H1 (cell line): ENCODE results near the gene TBC1D22A. TPM values are rescaled to one million over a fixed set of nuclear protein-coding genes. Genes with fewer than 3 reads are reported as not detected.

Experiments used
- CTCF ChIA-PET: fragments of 300-600 bp; sonication (Branson Sonifier 250); formaldehyde crosslinking; loops from one replicate; lab custom pipeline; 2021; ENCODE audit not compliant: partially characterized antibody; lab: Charles Lee
- POLR2A ChIA-PET: fragments of 300-600 bp; sonication (Branson Sonifier 250); formaldehyde crosslinking; loops from one replicate; lab custom pipeline; 2021; ENCODE audit warnings: inconsistent platforms; ENCODE audit not compliant: partially characterized antibody; lab: Charles Lee
- DNase-seq, 2 experiments: peaks; one replicate each; pipeline versions ENCODE4 v3.0.0 to v3.0.0-alpha.2; 2010 to 2022; ENCODE audit warnings: low spot score in 2 of 2, low read depth in 1 of 2, mixed read lengths in 1 of 2
- FAIRE-seq: peaks from 2 replicates; lab custom pipeline; 2011; peaks lifted over from hg19 to GRCh38; lab: Jason Lieb, UNC
- H2AFZ ChIP-seq: 2 replicates; pipeline ENCODE4 v1.8.1; 2012; ENCODE audit warnings: low read length, inconsistent platforms
- H2AK5ac ChIP-seq: 2 replicates; pipeline ENCODE4 v1.6.1; 2013; ENCODE audit warnings: low read depth, low read length
- H2BK120ac ChIP-seq: replicated peaks from 2 replicates; pipeline ENCODE3; 2013; ENCODE audit warnings: low read depth, low read length, inconsistent platforms
- H2BK12ac ChIP-seq: 2 replicates; pipeline ENCODE4 v1.6.1; 2013; ENCODE audit warnings: low read depth, low read length
- H2BK15ac ChIP-seq: 2 replicates; pipeline ENCODE4 v1.6.1; 2013; ENCODE audit warnings: low read length
- H2BK20ac ChIP-seq: 2 replicates; pipeline ENCODE4 v1.6.1; 2013; ENCODE audit warnings: low read length
- H2BK5ac ChIP-seq: 2 replicates; pipeline ENCODE4 v1.6.1; 2013; ENCODE audit warnings: low read depth, low read length
- H3K14ac ChIP-seq: 2 replicates; pipeline ENCODE4 v1.6.1; 2013; ENCODE audit warnings: inconsistent platforms; ENCODE audit not compliant: insufficient read length
- H3K18ac ChIP-seq: 2 replicates; pipeline ENCODE4 v1.6.1; 2013; ENCODE audit warnings: low read length; ENCODE audit errors: extremely low read depth
- H3K23ac ChIP-seq: 2 replicates; pipeline ENCODE4 v1.6.1; 2013; ENCODE audit warnings: inconsistent platforms; ENCODE audit not compliant: insufficient read length
- H3K23me2 ChIP-seq: 2 replicates; pipeline ENCODE4 v1.6.1; 2013; ENCODE audit warnings: low read depth, low read length
- H3K27ac ChIP-seq: 2 replicates; pipeline ENCODE4 v1.6.1; 2011; ENCODE audit warnings: low read depth, low read length, inconsistent platforms
- H3K27me3 ChIP-seq, 4 experiments: replicated peaks in 1 of 4; 1 replicate in 1 of 4; 2 replicates in 3 of 4; pipeline versions ENCODE4 v1.6.1 to v1.8.1; 2011 to 2013; ENCODE audit warnings: low read length in 3 of 4, mild to moderate bottlenecking in 3 of 4, inconsistent platforms in 2 of 4, mixed read lengths in 2 of 4, moderate library complexity in 1 of 4; ENCODE audit not compliant: control insufficient read depth in 3 of 4, insufficient read depth in 3 of 4; ENCODE audit errors: extremely low read depth in 1 of 4
- H3K36me3 ChIP-seq, 4 experiments: 2 replicates each; pipeline versions ENCODE4 v1.6.1 to v1.8.1; 2011 to 2013; ENCODE audit warnings: mild to moderate bottlenecking in 4 of 4, low read length in 3 of 4, moderate library complexity in 2 of 4, control low read depth in 1 of 4, inconsistent platforms in 1 of 4; ENCODE audit not compliant: insufficient read depth in 4 of 4, control insufficient read depth in 2 of 4
- H3K4ac ChIP-seq: replicated peaks from 2 replicates; pipeline ENCODE3; 2013; ENCODE audit warnings: low read length, low read depth, mixed read lengths, inconsistent platforms; ENCODE audit not compliant: insufficient read length
- H3K4me1 ChIP-seq, 4 experiments: replicated peaks in 1 of 4; 1 replicate in 1 of 4; 2 replicates in 3 of 4; pipeline versions ENCODE4 v1.6.1 to v1.8.1; 2011 to 2013; ENCODE audit warnings: low read length in 3 of 4, inconsistent platforms in 2 of 4, mixed read lengths in 1 of 4; ENCODE audit not compliant: insufficient read depth in 4 of 4, control insufficient read depth in 3 of 4
- H3K4me2 ChIP-seq, 2 experiments: 2 replicates each; pipeline versions ENCODE4 v1.6.1 to v1.8.1; 2011 to 2013; ENCODE audit warnings: low read depth in 2 of 2, low read length in 2 of 2, control low read depth in 1 of 2, inconsistent platforms in 1 of 2, mild to moderate bottlenecking in 1 of 2; ENCODE audit not compliant: insufficient read depth in 1 of 2
- H3K4me3 ChIP-seq, 4 experiments: fragments of 200-600, 300-600 bp in 1 of 4; sonication (generic), shearing (Covaris generic), sonication (Bioruptor Twin) in 1 of 4; 2 replicates each; pipeline versions ENCODE4 v1.5.1 to v1.8.1; 2011 to 2016; ENCODE audit warnings: low read length in 4 of 4, low read depth in 3 of 4, control low read depth in 2 of 4, inconsistent platforms in 2 of 4, mild to moderate bottlenecking in 2 of 4, mixed read lengths in 1 of 4, moderate library complexity in 1 of 4; ENCODE audit not compliant: insufficient read depth in 2 of 4; ENCODE audit errors: extremely low read depth in 1 of 4
- H3K56ac ChIP-seq: replicated peaks from 2 replicates; pipeline ENCODE3; 2013; ENCODE audit warnings: low read depth, mild to moderate bottlenecking, mixed read lengths, low read length, inconsistent platforms; ENCODE audit not compliant: insufficient read length
- H3K79me1 ChIP-seq: 2 replicates; pipeline ENCODE4 v1.6.1; 2013; ENCODE audit warnings: low read depth, low read length, control low read depth
- H3K79me2 ChIP-seq, 2 experiments: 2 replicates each; pipeline versions ENCODE4 v1.6.1 to v1.8.1; 2012 to 2013; ENCODE audit warnings: low read length in 2 of 2, mild to moderate bottlenecking in 2 of 2, inconsistent platforms in 1 of 2; ENCODE audit not compliant: insufficient read depth in 2 of 2, control insufficient read depth in 1 of 2
- H3K9ac ChIP-seq, 4 experiments: replicated peaks in 1 of 4; 1 replicate in 1 of 4; 2 replicates in 3 of 4; pipeline versions ENCODE4 v1.6.1 to v1.8.1; 2011 to 2013; ENCODE audit warnings: low read depth in 3 of 4, low read length in 3 of 4, control low read depth in 2 of 4, mild to moderate bottlenecking in 2 of 4, moderate library complexity in 2 of 4, inconsistent platforms in 1 of 4; ENCODE audit errors: extremely low read depth in 1 of 4
- H3K9me3 ChIP-seq, 2 experiments: 2 replicates each; pipeline versions ENCODE4 v1.6.1 to v1.8.1; 2012 to 2013; ENCODE audit warnings: mild to moderate bottlenecking in 2 of 2, moderate library complexity in 2 of 2, control low read depth in 1 of 2, inconsistent platforms in 1 of 2, low read depth in 1 of 2, low read length in 1 of 2, mixed read lengths in 1 of 2; ENCODE audit not compliant: insufficient read depth in 2 of 2
- H4K20me1 ChIP-seq, 2 experiments: replicated peaks in 1 of 2; 2 replicates each; pipeline versions ENCODE3 to v1.8.1; 2011 to 2013; ENCODE audit warnings: inconsistent platforms in 2 of 2, low read length in 2 of 2, mild to moderate bottlenecking in 1 of 2; ENCODE audit not compliant: insufficient read depth in 2 of 2, control insufficient read depth in 1 of 2
- H4K5ac ChIP-seq: 2 replicates; pipeline ENCODE4 v1.6.1; 2013; ENCODE audit warnings: low read length, low read depth, mixed read lengths, inconsistent platforms; ENCODE audit not compliant: insufficient read length
- H4K8ac ChIP-seq: 2 replicates; pipeline ENCODE4 v1.8.0; 2013; ENCODE audit warnings: mild to moderate bottlenecking, moderate library complexity, low read length, inconsistent platforms; ENCODE audit not compliant: insufficient read depth; ENCODE audit errors: extremely low read depth
- H4K91ac ChIP-seq: replicated peaks from 2 replicates; pipeline ENCODE3; 2013; ENCODE audit warnings: low read length, mixed read lengths, inconsistent platforms; ENCODE audit not compliant: insufficient read length
- BCL11A ChIP-seq, 2 experiments: IDR thresholded peaks; one replicate each; pipeline ENCODE4 v1.6.1; 2011; ENCODE audit warnings: low read depth in 2 of 2, low read length in 2 of 2, mild to moderate bottlenecking in 2 of 2
- EZH2 ChIP-seq: fragments of 200-600 bp; sonication (generic); IDR thresholded peaks from 2 replicates; pipeline ENCODE4 v1.7.1; 2012; ENCODE audit warnings: low read depth, mild to moderate bottlenecking, moderate library complexity, low read length, inconsistent platforms; ENCODE audit not compliant: severe bottlenecking
- JUND ChIP-seq: IDR thresholded peaks from 2 replicates; pipeline ENCODE4 v1.6.1; 2011; ENCODE audit warnings: mild to moderate bottlenecking, improper control_type of control experiment, low read length
- SIRT6 ChIP-seq: IDR thresholded peaks from one replicate; pipeline ENCODE4 v1.7.1; 2012; ENCODE audit warnings: low read length, inconsistent platforms
- TAF7 ChIP-seq: optimal IDR thresholded peaks from 2 replicates; pipeline ENCODE3; 2011; ENCODE audit warnings: low read depth, mild to moderate bottlenecking, inconsistent platforms, low read length, moderate library complexity, borderline replicate concordance
- WGBS, 2 experiments: shearing (Covaris generic) in 1 of 2; methylation state at CpG; one replicate each; pipeline versions ENCODE4 v1.1.6 to v1.1.7; 2013 to 2015; ENCODE audit warnings: low lambda C conversion rate in 2 of 2, mixed read lengths in 2 of 2, inconsistent platforms in 1 of 2, low coverage in 1 of 2, missing lambda C conversion rate in 1 of 2; ENCODE audit not compliant: insufficient replicate concordance in 2 of 2, insufficient coverage in 1 of 2, insufficient read length in 1 of 2; ENCODE audit errors: extremely low coverage in 1 of 2, missing lambda C conversion rate in 1 of 2; 5-methylcytosine and 5-hydroxymethylcytosine counted together
- polyA plus RNA-seq, 7 experiments: library from polyadenylated mRNA; depleted of rRNA in 3 of 7; stranded (reverse) in 5 of 7; unstranded in 2 of 7; fragments of >200 nt in 5 of 7; fragments of 200-250 nt in 2 of 7; gene quantifications; 1 replicate in 5 of 7; 2 replicates in 1 of 7; 4 replicates in 1 of 7; pipeline versions ENCODE4 v1.2.1 to v1.2.3, GENCODE V29; 2011 to 2013; ENCODE audit warnings: missing spikeins in 2 of 7, mixed read lengths in 2 of 7
- total RNA-seq: library from RNA; stranded (reverse); fragmentation: NEBNext Ultra II Directional; extraction: Animal tissue kit (Norgen Biotek cat#: 25700); gene quantifications from 2 replicates; pipeline ENCODE4 v1.2.1, GENCODE V29; 2021

The TBC1D22A gene
- total and polyA plus RNA-seq, 2 of the 8 experiments (the other 6 are each of a cell fraction or from before 2014, with no cell fraction given) = 11.9 to 18.4 TPM

- H4K91ac ChIP-seq = no peak overlapping the region
- no peak overlapping the region; the same call in 1 of the 2 replicates for H2BK5ac ChIP-seq
- peaks cover 0 to 5% (median 1%) of the 10 kb centered on the region in 4 experiments; a peak in 4 of 7 replicates for H3K4me1 ChIP-seq
- no peaks in the 10 kb centered on the region for H3K36me3 ChIP-seq
- no peak overlapping the region for H3K4me3 ChIP-seq
- 91% methylated on average over 18 of the region's 22 CpGs; no CpG with 5 or more reads in 1 of the 2 experiments for WGBS, 2 experiments
- no peak for FAIRE-seq
- H3K4ac ChIP-seq = no peak overlapping the region
- no peak overlapping the region for H3K23ac ChIP-seq
- no peak overlapping the region for H3K4me2 ChIP-seq
- no peak overlapping the region for H2AK5ac ChIP-seq
- no peak overlapping the region for H2BK20ac ChIP-seq
- H2BK15ac ChIP-seq = no peak overlapping the region
- H3K27me3 ChIP-seq = no peaks in the 10 kb centered on the region
- peaks cover 10 to 22% of the 10 kb centered on the region in 2 experiments; a peak in 3 of 4 replicates for H3K9me3 ChIP-seq
- no peak overlapping the region for H3K18ac ChIP-seq
- CTCF ChIA-PET = no interaction called here
- H4K8ac ChIP-seq = no peak overlapping the region
- H3K79me1 ChIP-seq = no peaks in the 10 kb centered on the region; the same call in 1 of the 2 replicates
- no peak for DNase-seq
- H3K14ac ChIP-seq = no peak overlapping the region
- no peaks in the 10 kb centered on the region; the same call in 1 of the 2 replicates for H3K23me2 ChIP-seq
- no peak overlapping the region for H2BK120ac ChIP-seq
- H4K20me1 ChIP-seq = no peaks in the 10 kb centered on the region
- no peak overlapping the region for H2AFZ ChIP-seq
- H3K9ac ChIP-seq = no peak overlapping the region; a peak in 1 of 7 replicates
- H3K79me2 ChIP-seq = no peaks in the 10 kb centered on the region
- no peak overlapping the region for H3K56ac ChIP-seq
- H2BK12ac ChIP-seq = no peak overlapping the region
- POLR2A ChIA-PET = no interaction called here
- H3K27ac ChIP-seq = no peak overlapping the region
- no peak overlapping the region for H4K5ac ChIP-seq
- TF ChIP-seq BCL11A (IDR thresholded peaks at IDR 0.05; ENCODE audit: low read depth in 2 of 2, low read length in 2 of 2) (no peak), JUND (no peak), SIRT6 (no peak), EZH2 (no peak), TAF7 (no peak)
Observed at GRCh38 chr22:47019012-47019790, 256.8 kb downstream of the TBC1D22A start.
